Neural progenitor cell (in vitro differentiated cells): ENCODE data around the gene RIMOC1. TPM values are rescaled to one million over a fixed set of nuclear protein-coding genes. Genes with fewer than 3 reads are reported as not detected.

Source experiments
- DNase-seq: peaks from one replicate; pipeline ENCODE4 v3.0.0-alpha.2; 2016; ENCODE audit warnings: low spot score
- H2AFZ ChIP-seq: fragments of 200-600 bp; sonication (generic); replicated peaks from 2 replicates; pipeline ENCODE4 v1.6.1; 2016; ENCODE audit warnings: antibody characterized with exemption
- H3F3A ChIP-seq: fragments of 200-600 bp; sonication (generic); 2 replicates; pipeline ENCODE4 v1.6.1; 2016; ENCODE audit warnings: antibody characterized with exemption, low read depth
- H3K27ac ChIP-seq: fragments of 200-600 bp; sonication (generic); 2 replicates; pipeline ENCODE4 v1.5.1; 2016; ENCODE audit warnings: mild to moderate bottlenecking
- H3K27me3 ChIP-seq: fragments of 200-600 bp; sonication (generic); 2 replicates; pipeline ENCODE4 v1.6.1; 2016; ENCODE audit warnings: mild to moderate bottlenecking, moderate library complexity
- H3K36me3 ChIP-seq: fragments of 200-600 bp; sonication (generic); 2 replicates; pipeline ENCODE4 v1.5.1; 2016
- H3K4me1 ChIP-seq: fragments of 200-600 bp; sonication (generic); 2 replicates; pipeline ENCODE4 v1.6.1; 2016; ENCODE audit warnings: mixed run types
- H3K4me2 ChIP-seq: fragments of 200-600 bp; sonication (generic); 2 replicates; pipeline ENCODE4 v1.6.1; 2016
- H3K4me3 ChIP-seq: fragments of 200-600 bp; sonication (generic); 2 replicates; pipeline ENCODE4 v1.5.1; 2016
- H3K79me2 ChIP-seq: fragments of 200-600 bp; sonication (generic); 2 replicates; pipeline ENCODE4 v1.6.1; 2016; ENCODE audit warnings: low read depth
- H3K9ac ChIP-seq: fragments of 200-600 bp; sonication (generic); 2 replicates; pipeline ENCODE4 v1.6.1; 2016
- H3K9me3 ChIP-seq: fragments of 200-600 bp; sonication (generic); 2 replicates; pipeline ENCODE4 v1.5.1; 2016; ENCODE audit warnings: low read depth
- H4K20me1 ChIP-seq: fragments of 200-600 bp; sonication (generic); 2 replicates; pipeline ENCODE4 v1.6.1; 2016; ENCODE audit warnings: low read depth
- H3K27ac Mint-ChIP-seq: 3 replicates; pipeline ENCODE4 v1.8.0; 2021; ENCODE audit warnings: mixed read lengths
- H3K27me3 Mint-ChIP-seq: 2 replicates; pipeline ENCODE4 v1.8.0; 2022; ENCODE audit warnings: low read depth, mild to moderate bottlenecking, inconsistent platforms, moderate library complexity, mixed read lengths; ENCODE audit not compliant: insufficient read depth
- H3K36me3 Mint-ChIP-seq: 3 replicates; pipeline ENCODE4 v1.8.0; 2021; ENCODE audit warnings: mixed read lengths
- H3K4me1 Mint-ChIP-seq: 3 replicates; pipeline ENCODE4 v1.8.0; 2021; ENCODE audit warnings: mixed read lengths
- H3K4me3 Mint-ChIP-seq: 3 replicates; pipeline ENCODE4 v1.8.0; 2021; ENCODE audit warnings: mild to moderate bottlenecking, moderate library complexity, mixed read lengths
- H3K9me3 Mint-ChIP-seq: 3 replicates; pipeline ENCODE4 v1.8.0; 2020; ENCODE audit warnings: mixed read lengths
- CTCF ChIP-seq: fragments of 200-600 bp; sonication (generic); IDR thresholded peaks from 2 replicates; pipeline ENCODE4 v1.5.1; 2017; ENCODE audit warnings: antibody characterized with exemption, mild to moderate bottlenecking
- EZH2 ChIP-seq: fragments of 200-600 bp; sonication (generic); IDR thresholded peaks from 2 replicates; pipeline ENCODE4 v1.6.1; 2017; ENCODE audit warnings: antibody characterized with exemption, mild to moderate bottlenecking, moderate library complexity
- EZH2phosphoT487 ChIP-seq: fragments of 200-600 bp; sonication (generic); IDR thresholded peaks from 2 replicates; pipeline ENCODE4 v1.6.1; 2017; ENCODE audit warnings: antibody characterized with exemption
- total RNA-seq: library from RNA; depleted of rRNA; stranded (reverse); fragments of >200 nt; gene quantifications from 2 replicates; pipeline ENCODE4 v1.2.3, GENCODE V29; 2015; ENCODE audit warnings: low replicate concordance

The RIMOC1 gene
- total RNA-seq, 1 donor from 2014 or later = 32.7 TPM

GRCh38 chr5:41878173-41878572 is 26.0 kb upstream of the RIMOC1 start:
- TF ChIP-seq EZH2phosphoT487 = no peak
- TF ChIP-seq CTCF = no peak
- TF ChIP-seq EZH2 = no peak
- H3K36me3 Mint-ChIP-seq = no peaks in the 10 kb centered on the region

GRCh38 chr5:41878643-41879478 is 25.3 kb upstream of the RIMOC1 start:
- H3K4me2 ChIP-seq = no peak overlapping the region
- no peak overlapping the region for H3K4me3 ChIP-seq
- H3K27ac ChIP-seq = no peak overlapping the region
- H3K9me3 ChIP-seq = no peaks in the 10 kb centered on the region
- no peaks in the 10 kb centered on the region for H3F3A ChIP-seq
- Mint-ChIP-seq H3K9me3 (no peaks in the 10 kb centered on the region), H3K36me3 (no peaks in the 10 kb centered on the region), H3K4me3 (no peak overlapping the region), H3K4me1 (no peaks in the 10 kb centered on the region), H3K27ac (no peak overlapping the region), H3K27me3 (no peaks in the 10 kb centered on the region)
- H3K9ac ChIP-seq = no peak overlapping the region
- TF ChIP-seq EZH2 (no peak), CTCF (no peak), EZH2phosphoT487 (no peak)
- no peaks in the 10 kb centered on the region for H3K79me2 ChIP-seq
- no peak for DNase-seq
- H4K20me1 ChIP-seq = no peaks in the 10 kb centered on the region
- no peak overlapping the region for H2AFZ ChIP-seq
- H3K27me3 ChIP-seq = no peaks in the 10 kb centered on the region
- H3K4me1 ChIP-seq = no peaks in the 10 kb centered on the region
- no peaks in the 10 kb centered on the region for H3K36me3 ChIP-seq

More at GRCh38 chr5:41878173-41878572, 26.0 kb upstream of the RIMOC1 start:
- Mint-ChIP-seq H3K4me3 (no peak overlapping the region), H3K27ac (no peak overlapping the region), H3K4me1 (no peaks in the 10 kb centered on the region), H3K27me3 (no peaks in the 10 kb centered on the region), H3K9me3 (no peaks in the 10 kb centered on the region)
- Histone ChIP-seq H2AFZ (no peak overlapping the region), H3K27ac (no peak overlapping the region), H3F3A (no peaks in the 10 kb centered on the region), H3K9me3 (no peaks in the 10 kb centered on the region), H4K20me1 (no peaks in the 10 kb centered on the region), H3K36me3 (no peaks in the 10 kb centered on the region), H3K27me3 (no peaks in the 10 kb centered on the region), H3K4me3 (no peak overlapping the region), H3K79me2 (no peaks in the 10 kb centered on the region), H3K4me2 (no peak overlapping the region), H3K4me1 (no peaks in the 10 kb centered on the region), H3K9ac (no peak overlapping the region)
- no peak for DNase-seq

- H3K27me3 Mint-ChIP-seq = no peaks in the 10 kb centered on the region
- TF ChIP-seq EZH2phosphoT487 (no peak), CTCF (no peak), EZH2 (no peak)
- H3K4me3 Mint-ChIP-seq = no peak overlapping the region
- Histone ChIP-seq H3K9me3 (peaks cover 10% of the 10 kb centered on the region), H4K20me1 (no peaks in the 10 kb centered on the region), H3K4me3 (no peak overlapping the region), H3K27me3 (no peaks in the 10 kb centered on the region), H3F3A (no peaks in the 10 kb centered on the region), H3K36me3 (no peaks in the 10 kb centered on the region), H3K27ac (no peak overlapping the region), H3K4me2 (no peak overlapping the region), H2AFZ (no peak overlapping the region), H3K9ac (no peak overlapping the region), H3K4me1 (no peaks in the 10 kb centered on the region), H3K79me2 (no peaks in the 10 kb centered on the region)
- H3K27ac Mint-ChIP-seq = no peak overlapping the region
- no peaks in the 10 kb centered on the region for H3K4me1 Mint-ChIP-seq
- DNase-seq = no peak
- H3K9me3 Mint-ChIP-seq = no peaks in the 10 kb centered on the region
- no peaks in the 10 kb centered on the region for H3K36me3 Mint-ChIP-seq
Measured at GRCh38 chr5:41882765-41883164, 21.4 kb upstream of the RIMOC1 start.
